GM18519 (cell line): Measurements from ENCODE around the gene SELENOO.
"Not testable (repeated sequence)": the region's sequence is repeated elsewhere in the genome, so short reads cannot be mapped to it uniquely, and the experiment has no call there.

Experiments
- ATAC-seq: cut with Tn5 transposase; IDR thresholded peaks from one replicate; pipeline ENCODE4 v1.9.1; 2021; ENCODE audit warnings: mild to moderate bottlenecking, moderate library complexity; ENCODE audit not compliant: unreplicated experiment, low FRiP score

SELENOO gene

DNA sequence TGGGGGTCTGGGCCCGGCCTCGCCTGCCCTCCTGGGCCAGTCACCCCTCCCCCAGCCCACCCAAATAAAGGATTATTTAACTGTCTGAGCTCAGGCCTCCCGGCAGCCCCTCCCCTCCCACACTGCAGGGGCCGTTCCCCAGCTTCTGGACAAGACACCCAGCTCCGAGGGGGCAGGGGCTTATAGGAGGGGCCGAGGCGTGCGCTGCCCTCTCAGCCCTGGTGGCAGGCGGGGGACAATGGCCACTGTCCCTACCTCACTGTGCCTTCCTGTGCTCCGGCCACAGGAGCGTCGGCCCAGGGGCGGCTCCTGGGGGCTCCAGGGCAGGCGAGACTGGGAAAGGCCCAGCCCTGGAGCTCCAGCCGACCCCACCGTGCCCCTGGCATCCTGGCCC lies 2.2 kb upstream of the SELENOO start:
- ATAC-seq, result no peak

DNA sequence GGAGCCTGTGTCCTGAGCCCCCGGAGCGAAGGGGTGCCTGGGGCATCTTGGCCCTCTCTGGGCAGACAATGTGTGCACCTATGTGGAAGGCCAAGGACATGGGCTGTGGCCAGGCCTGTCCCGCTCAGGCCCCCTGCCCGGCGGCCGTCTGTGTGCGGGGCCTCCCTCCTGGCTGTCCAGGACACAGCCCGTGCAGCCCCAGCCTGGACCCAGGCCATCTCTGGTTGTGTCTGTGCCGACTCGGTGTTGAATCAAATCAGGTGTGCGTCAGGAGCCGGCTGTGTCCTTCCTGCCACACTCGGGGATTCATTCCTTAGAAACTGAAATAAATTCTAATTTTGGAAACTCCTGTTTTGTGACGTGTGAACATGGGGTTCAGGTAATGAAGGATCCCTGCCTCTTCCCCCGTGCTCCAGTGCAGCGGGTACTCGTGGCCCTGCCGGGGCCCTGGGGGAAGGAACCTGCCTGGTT lies 1.5 kb upstream of the SELENOO start:
- no peak for ATAC-seq

DNA sequence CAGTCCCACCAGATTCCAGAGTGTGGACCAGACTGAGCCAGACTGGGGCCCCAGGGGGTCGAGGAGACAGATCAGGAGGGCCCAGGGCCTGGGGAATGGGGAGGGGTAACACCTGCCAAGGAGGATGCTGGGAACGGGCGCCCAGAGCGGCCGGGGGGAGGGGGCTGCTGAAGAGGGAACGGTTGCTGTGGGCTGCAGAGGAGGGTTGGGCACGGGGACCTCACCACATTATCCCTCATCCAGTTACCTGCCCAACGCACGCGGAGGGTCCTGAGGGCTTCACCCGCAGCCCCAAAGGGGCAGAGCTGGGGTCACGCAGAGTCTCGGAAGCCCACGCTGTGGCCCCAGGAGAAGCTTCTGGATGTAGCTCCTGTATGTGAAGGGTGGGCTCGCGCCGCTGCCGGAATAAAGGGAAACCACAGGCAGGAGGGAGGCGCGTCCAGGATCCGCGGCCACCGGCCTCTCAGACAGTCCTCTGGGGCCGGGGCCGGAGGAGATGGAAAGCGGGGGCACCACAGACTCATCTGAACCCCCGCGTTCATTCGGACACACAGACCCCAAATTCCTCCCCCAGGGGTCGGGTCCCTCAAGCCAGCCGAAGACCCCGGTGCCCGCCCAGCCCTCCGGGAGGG lies 866 bp upstream of the SELENOO start:
- ATAC-seq, result no peak

DNA sequence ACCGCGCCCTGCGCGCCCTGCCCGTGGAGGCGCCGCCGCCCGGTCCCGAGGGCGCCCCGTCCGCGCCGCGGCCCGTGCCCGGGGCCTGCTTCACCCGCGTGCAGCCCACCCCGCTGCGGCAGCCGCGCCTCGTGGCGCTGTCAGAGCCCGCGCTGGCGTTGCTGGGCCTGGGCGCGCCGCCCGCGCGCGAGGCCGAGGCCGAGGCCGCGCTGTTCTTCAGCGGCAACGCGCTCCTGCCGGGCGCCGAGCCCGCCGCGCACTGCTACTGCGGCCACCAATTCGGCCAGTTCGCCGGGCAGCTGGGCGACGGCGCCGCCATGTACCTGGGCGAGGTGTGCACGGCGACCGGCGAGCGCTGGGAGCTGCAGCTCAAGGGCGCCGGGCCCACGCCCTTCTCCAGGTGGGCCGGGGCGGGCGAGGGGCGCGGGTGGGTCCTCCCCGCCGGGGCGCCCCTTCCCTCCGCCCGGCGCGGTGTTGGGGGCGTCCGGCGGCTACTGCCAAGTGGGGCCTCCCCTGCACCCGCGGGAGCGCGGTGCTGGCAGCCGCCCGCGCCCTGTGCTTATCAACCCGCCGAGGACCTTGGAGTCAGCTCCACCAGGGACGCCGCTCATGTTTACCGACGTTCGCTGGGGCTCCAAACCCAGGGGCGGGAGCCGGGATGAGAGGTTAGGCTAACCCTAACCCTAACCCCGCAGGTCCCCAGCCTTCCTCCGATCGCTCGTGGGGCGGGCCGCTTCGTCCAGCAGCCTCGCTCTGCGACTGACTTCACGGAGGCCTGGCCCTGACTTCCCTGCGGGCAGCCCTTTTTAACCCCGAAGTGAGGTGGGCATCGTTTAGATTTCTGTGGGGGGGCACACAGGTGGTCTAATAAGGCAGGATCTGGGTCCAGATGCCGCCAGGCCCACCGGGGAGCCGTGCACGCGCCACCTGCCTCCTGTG lies 649 bp downstream of the SELENOO start:
- ATAC-seq, result no peak

DNA sequence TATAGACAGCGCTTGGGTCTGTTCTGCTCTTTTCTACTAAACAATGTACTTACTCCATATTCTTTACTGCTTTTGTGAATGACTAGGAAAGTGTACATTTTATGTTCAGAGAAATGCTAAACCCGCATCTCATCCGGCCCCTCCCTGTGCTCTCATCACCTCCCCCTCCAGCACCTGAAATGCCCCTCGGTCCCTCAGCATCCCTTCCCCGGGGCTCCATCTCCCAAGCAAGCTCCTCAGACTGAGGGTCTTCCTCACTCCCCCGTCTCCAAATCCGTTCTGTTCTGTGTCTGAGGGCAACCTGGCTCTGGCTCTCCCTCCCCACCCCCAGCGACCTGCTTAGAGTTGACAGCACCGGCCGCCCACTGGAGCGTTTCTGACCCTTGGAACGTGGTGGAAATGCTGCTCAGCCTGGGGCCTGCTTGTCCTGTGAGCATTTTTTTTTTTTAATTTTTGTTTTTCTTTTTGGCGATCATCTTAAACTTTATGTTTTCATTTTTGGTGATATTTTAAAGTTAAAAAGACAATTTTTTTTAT lies 1.4 kb downstream of the SELENOO start:
- no peak for ATAC-seq

DNA sequence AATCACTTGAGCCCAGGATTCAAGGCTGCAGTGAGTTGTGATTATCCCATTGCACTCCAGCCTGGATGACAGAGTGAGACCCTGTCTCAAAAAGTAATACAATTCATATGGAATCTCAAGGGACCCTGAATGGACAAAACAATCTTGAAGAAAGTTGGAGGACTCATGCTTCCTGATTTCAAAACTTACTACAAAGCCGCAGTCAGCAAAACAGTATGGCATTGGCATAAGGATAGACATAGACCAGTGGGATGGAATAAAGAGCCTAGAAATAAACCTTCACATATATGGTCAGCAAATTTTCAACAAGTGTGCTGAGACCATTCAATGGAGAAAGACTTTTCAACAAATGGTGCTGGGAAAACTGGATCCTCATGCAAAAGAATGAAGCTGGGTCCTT lies 2.5 kb downstream of the SELENOO start:
- no peak for ATAC-seq

DNA sequence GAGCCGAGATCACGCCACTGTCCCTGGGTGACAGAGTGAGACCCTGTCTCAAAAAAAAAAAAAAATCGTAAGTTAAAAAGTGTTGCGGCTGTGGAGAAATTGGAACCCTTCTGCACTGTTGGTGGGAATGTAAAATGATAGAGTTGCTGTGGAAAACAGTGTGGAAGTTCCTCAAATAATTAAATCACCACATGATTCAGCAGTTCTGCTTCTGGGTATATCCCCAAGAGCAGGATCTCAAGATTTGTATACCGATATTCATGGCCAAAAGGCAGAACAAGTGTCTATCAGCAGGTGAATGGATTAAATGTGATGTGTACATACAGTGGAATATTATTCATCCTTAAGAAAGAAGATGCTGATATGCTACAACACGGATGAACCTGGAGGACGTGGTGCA lies 3.8 kb downstream of the SELENOO start:
- ATAC-seq, result no peak

DNA sequence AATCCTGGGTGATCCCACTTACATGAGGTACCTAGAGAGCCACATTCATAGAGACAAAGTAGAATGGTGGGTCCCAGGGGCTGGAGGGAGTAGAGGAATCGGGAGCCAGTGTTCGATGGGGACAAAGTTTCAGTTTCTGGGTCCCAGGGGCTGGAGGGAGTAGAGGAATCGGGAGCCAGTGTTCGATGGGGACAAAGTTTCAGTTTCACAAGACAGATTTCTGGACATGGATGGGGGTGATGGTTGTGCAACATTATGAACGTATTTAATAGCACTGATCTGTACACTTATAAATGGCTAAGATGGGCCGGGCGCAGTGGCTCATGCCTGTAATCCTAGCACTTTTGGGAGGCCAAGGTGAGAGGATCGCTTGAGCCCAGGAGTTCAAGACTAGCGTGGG lies 4.2 kb downstream of the SELENOO start:
- ATAC-seq, result not testable (repeated sequence)

DNA sequence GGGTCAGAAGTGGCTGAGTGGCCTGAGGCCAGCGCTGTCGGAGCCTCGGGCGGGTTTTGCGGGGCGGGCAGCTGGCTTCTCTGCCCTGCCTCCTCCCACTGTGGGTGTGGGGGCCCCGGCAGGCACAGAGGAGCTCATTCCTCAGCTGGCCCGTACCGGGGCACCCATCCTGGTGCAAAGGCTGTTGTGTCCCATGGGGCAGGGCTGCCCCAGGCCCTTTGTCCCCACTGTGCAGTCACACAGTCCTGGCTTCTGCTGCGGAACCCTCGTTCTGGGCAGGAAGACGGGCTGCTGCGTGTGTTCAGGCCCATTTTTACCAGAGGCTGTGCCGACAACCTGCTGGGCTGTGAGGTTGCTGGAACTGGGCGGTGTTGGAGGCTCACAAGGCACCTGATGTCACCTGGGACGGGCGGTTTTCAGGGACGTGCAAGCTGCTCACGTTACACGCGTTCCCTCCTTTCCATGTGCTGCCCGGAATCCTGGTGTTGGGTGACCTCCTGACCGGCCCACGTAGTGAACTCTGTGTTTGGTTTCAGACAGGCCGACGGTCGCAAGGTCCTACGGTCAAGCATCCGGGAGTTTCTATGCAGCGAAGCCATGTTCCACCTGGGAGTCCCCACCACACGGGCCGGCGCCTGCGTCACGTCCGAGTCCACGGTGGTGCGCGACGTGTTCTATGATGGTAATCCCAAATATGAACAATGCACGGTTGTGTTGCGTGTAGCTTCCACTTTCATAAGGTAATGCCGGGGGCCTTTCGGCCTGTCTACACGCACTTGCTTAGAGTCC lies 5.2 kb downstream of the SELENOO start:
- no peak for ATAC-seq

DNA sequence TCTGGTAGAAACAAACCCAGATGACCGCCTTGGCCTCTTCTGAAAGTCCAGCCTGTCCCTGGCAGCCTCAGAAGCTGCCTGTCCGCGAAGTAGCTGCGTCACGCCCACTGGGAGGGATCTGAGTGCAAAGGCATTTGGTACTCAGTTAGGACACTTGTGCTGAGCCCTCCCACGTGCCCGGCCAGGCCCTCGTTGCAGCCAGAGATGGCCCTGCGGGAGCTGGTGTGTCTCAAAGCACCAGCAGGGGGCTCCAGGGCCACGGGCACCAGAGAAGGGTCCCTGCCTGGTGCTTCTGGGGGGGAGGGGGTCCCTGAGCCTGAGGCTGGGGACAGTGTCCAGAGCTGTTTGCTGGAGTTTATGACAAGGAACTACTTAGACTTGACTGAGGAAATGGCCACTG lies 5.8 kb downstream of the SELENOO start:
- no peak for ATAC-seq

DNA sequence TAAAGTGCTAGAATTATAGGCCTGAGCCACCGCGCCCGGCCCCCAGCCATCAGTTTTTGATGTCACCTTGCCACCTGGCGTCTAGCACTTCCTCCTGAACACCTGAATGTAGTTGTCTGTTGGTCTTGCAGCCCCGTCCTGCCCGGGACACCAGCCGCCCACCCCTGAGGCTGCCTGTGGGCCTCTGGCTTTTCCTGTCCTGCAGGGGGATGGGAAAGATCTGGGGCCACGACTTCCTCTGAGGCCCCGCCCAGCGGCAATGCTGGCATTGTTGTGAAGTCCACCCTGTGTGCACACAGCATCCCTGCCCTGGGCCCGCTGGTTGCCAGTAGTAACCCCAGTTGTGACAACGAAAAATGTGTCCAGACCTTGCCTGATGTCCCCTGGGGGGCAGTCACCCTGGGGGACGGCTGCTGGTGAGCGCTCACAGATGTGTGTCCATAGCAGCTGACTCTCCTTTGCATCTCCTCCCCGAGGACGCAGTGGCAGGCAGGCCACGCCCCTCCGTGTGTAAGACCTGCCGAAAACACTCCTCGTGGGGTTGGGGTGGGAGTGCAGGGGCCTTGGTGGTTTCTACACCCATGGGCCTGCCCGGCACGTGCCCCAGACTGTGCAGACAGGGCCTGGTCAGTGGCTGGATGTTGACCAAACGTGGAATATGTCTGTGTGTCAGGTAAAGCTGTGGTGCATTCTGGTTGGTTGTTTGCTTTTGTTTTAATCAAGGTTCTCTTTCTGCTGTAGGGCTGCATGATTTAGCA lies 6.8 kb downstream of the SELENOO start:
- no peak for ATAC-seq

DNA sequence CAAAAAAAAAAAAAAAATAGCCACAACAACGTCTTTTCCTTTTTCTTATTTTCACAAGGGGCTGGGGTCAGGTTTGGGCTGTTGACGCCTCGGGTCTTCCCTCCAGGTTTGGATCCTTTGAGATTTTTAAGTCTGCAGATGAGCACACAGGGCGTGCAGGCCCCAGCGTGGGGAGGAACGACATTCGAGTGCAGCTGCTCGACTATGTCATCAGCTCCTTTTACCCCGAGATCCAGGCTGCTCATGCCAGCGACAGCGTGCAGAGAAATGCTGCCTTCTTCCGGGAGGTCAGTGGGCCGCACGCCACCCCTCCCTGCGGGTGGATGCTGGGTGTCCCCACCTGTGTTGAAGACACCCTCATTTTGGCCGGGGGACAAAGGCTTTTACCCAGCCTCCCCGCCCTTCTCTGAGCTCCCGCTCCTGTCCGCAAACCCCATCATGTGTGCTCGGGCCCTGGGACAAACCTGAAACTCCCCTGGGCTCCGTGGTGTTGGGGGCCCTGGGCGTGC lies 7.7 kb downstream of the SELENOO start:
- no peak for ATAC-seq

DNA sequence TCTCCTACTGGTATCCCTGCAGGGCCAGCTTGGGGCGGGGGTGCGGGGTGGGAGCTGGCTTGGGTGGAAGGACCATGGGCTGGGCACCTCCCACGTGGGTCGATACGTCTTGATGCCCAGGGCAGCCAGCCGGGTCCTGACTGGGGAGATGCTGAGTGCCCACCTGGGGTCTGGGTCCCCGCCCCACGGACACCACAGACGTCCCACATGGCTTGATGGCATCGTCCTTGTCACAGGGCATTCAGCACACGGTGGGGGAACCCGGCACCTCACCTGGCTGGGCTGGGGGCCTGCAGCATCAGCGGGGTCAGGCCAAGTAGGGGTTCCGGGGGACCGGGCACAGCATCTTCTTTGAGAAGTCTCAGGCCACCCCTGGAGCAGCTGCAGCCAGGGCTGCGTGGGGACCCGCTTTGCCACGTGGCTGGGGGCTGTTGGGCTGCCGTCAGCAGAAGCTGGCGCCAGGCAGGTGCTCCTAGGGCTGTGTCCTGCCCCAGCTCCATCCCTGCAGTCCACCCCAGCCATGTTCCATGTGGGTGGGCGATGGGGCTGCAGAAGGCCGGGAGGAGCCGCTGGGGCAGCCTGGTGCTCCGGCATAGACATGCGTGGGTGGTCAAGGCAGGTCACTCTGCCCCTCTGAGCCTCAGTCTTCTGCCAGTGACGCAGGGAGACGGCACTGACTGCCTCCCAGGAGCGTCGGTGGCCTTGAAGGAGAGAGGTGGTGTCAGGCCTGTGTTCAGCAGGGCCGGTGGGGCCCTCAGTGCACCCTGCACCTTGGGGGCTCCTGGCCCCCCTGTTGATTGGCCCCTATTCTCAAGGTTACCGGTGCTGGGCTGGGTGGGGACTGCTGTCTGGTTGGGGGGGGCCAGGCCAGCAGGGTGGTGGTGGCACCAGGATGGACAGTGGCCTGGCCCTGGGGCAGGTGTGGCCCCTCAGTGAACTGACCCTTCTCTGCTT lies 8.4 kb downstream of the SELENOO start:
- ATAC-seq, result no peak

DNA sequence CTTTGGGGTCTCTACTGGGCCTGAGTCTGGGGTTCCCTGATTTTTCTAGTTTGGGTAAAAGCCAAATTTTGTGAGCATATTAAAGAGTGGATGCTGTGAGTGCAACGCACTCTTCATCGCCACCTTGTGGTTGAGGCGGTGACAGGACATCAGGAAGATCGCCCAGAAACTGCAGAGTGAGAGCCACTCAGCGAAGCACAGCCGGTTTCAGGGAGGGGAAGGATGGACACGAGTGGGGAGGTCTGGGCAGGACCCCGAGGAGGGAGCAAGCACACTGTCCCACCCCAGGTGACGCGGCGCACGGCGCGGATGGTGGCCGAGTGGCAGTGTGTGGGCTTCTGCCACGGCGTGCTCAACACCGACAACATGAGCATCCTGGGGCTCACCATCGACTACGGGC lies 9.1 kb downstream of the SELENOO start:
- no peak for ATAC-seq

DNA sequence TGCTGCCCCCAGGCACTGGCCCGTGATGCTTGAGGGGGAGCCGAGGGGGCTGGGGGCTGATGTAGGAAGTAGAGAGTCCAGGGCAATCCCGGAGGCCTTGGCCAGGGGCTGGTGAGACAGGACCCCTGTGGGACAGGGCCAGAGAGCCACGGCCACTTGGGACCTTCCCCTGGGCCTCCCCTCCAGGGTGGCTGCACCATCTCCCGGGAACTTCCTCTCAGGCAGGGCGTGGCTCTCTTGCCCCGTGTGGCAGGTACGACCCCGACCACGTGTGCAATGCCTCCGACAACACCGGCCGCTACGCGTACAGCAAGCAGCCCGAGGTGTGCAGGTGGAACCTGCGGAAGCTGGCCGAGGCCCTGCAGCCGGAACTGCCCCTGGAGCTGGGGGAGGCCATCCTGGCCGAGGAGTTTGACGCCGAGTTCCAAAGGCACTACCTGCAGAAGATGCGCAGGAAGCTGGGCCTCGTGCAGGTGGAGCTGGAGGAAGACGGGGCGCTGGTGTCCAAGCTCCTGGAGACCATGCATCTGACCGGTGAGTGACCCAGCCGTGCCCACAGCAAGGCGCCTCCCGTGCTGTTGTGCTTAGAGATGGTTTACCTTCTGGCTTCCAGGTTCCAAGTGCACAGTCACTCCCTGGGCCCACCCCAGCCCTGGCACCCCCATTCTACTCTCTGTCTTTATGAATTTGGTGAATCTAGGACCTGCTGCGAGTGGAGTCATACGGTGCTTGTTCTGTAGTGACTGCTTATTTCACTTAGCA lies 9.7 kb downstream of the SELENOO start:
- ATAC-seq, result no peak

DNA sequence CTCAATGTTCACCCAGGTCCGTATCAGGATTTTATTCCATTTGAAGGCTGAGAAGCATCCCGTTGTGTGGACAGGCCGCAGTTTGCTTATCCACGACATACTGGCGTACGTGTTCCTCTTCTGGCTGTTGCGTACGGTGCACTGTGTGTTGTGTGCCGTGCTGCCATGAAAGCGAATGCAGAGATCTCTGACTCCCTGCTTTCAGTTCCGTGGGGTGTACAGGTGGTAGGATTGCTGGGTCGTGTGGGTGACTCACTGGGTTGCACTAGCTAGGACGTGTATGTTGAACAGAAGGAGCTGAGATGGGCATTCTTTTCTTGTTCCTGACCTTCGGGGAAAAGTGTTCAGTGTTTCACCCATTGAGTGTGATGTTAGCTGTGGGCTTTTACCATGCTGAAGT lies 10.3 kb downstream of the SELENOO start:
- ATAC-seq, result no peak

DNA sequence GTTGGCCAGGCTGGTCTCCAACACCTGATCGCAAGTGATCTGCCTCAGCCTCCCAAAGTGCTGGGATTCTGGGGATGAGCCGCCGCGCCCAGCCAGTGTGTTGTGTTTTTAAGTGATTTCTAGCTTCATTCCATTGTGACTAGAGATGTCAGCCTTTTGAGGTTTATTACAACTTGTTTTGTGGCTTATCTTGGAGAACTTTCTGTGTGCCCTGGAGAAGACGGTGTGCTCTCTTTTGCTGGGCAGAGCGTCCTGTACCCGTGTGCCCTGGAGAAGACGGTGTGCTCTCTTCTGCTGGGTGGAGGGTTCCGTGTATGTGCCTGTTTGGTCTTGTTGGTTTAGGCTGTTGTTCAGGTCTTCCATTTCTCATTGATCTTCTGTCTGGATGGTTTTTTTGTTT lies 12.5 kb downstream of the SELENOO start:
- ATAC-seq, result no peak
